Esophagus muscularis mucosa (tissue), 4 donors: Measurements from ENCODE around the gene KBTBD12.
"Not testable (repeated sequence)": the region's sequence is repeated elsewhere in the genome, so short reads cannot be mapped to it uniquely, and the experiment has no call there.

Experiments used
- CTCF ChIP-seq, 3 experiments: fragments of 200-600 bp in 2 of 3; fragments of 450-650 bp in 1 of 3; sonication (generic) in 2 of 3; IDR thresholded peaks; one replicate each; pipeline ENCODE4 v1.5.1; 2017 to 2019; ENCODE audit warnings: antibody characterized with exemption in 3 of 3, mild to moderate bottlenecking in 2 of 3, moderate library complexity in 1 of 3
- EP300 ChIP-seq: sonication (generic); formaldehyde crosslinking; IDR thresholded peaks from one replicate; pipeline ENCODE4 v1.6.1; 2017; ENCODE audit warnings: antibody characterized with exemption
- POLR2AphosphoS5 ChIP-seq, 2 donors: sonication (generic); formaldehyde crosslinking; IDR thresholded peaks; one replicate each; pipeline ENCODE4 v1.6.1; 2017; ENCODE audit warnings: antibody characterized with exemption in 2 of 2

- not testable (repeated sequence) for TF ChIP-seq CTCF (IDR thresholded peaks at IDR 0.05); POLR2AphosphoS5 (IDR thresholded peaks at IDR 0.05); EP300
Observed at GRCh38 chr3:127890651-127891290, 24.3 kb upstream of the KBTBD12 start.
